ENCODE data around the gene STAM2. TPM values are rescaled to one million over a fixed set of nuclear protein-coding genes. Genes with fewer than 3 reads are reported as not detected.

Gene STAM2
- total RNA-seq, 2 donors from 2014 or later = 30.6 to 42.0 TPM

DNA sequence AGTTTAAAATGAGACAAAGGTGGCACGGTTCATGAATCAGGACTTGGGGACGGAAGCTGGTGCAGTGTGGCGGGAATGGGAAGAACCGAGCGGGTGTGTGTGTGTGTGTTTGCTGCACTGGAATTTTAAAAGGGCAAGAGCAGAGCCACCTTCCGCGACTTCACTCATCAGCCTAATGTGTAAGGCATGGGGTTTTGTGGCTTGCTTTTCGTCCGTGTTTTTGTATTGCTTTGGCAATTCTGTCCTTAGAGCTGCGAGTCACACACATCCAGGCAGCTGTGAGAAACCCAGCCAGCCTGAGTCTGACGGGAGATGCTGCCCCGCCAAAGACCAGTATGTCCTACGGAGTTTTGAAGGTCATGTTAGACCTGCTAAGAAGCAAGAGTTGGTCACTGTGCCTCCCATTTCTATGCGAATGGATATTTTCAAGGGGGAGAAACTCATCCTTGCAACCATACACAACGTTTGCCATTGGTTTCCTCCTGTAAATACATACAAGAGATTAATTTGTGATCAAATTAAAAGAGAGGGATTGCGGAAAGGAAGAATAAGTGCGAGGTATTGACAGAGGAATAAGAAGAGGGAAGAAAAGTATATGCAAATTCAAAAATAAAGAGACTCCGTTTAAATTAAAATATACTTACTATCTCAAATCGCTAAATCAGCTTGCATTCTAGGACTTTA, 76.1 kb downstream of the STAM2 start:
- H3K4me3 ChIP-seq = peak overlapping the region; percentile 49
- peak; percentile 17 for DNase-seq
- H3K9me3 ChIP-seq = no peaks in the 10 kb centered on the region
- H3K36me3 ChIP-seq = no peaks in the 10 kb centered on the region
- peak overlapping the region in 1 of 2 donors; percentile 55 for H3K9ac ChIP-seq (ENCODE audit: low read depth in 2 of 2, low read length in 2 of 2)
- intact Hi-C loops (cut with DNase I) = no loop called here
- peaks cover 30% of the 10 kb centered on the region for H3K27me3 ChIP-seq
- H3K27ac ChIP-seq = no peak overlapping the region
- TF ChIP-seq, protein P1, sequence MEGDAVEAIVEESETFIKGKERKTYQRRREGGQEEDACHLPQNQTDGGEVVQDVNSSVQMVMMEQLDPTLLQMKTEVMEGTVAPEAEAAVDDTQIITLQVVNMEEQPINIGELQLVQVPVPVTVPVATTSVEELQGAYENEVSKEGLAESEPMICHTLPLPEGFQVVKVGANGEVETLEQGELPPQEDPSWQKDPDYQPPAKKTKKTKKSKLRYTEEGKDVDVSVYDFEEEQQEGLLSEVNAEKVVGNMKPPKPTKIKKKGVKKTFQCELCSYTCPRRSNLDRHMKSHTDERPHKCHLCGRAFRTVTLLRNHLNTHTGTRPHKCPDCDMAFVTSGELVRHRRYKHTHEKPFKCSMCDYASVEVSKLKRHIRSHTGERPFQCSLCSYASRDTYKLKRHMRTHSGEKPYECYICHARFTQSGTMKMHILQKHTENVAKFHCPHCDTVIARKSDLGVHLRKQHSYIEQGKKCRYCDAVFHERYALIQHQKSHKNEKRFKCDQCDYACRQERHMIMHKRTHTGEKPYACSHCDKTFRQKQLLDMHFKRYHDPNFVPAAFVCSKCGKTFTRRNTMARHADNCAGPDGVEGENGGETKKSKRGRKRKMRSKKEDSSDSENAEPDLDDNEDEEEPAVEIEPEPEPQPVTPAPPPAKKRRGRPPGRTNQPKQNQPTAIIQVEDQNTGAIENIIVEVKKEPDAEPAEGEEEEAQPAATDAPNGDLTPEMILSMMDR (IDR thresholded peaks at IDR 0.05) = no peak
- H3K4me1 ChIP-seq = peaks cover 5% of the 10 kb centered on the region

DNA sequence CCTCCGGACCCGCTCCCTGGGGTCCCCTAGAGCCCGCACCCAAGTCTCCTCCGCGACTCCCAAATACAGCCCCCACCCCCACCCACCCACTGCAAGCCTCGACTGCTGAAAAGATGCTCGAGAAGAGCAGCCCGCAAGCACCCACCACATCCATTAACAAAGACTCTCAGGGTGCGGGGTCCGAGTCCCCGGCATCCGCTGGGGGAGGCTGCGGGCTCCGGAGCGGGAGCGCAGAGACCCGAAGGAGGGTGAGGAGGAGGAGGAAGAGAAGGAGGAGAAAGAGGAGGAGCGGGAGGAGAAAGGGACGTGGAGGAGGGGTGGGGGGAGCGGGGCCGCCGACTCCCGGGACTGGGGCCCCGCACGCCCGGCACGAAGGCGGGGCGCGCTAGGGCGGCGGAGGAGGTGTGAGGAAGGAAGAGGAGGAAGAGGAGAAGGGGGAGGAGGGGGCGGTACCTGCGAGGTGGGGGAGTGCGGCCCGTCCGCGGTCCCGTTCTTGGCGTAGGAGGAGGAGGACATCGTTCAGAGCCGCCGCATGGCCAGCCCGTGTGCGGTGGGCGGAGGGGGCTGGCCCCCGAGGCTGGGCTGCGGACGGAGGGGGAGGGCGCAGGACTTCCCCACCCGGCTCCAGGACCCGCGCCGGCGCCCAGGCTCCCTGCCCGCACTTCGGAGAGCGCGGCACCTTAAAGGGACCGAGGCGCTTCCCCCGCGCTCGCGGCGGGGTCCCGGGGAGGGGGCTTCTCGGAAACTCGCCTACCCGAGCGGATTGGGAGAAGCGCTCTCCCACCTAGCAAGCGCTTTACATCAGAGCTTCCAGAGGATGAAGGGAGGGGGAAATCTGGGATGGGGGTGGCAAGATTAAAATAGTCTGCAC, 76.8 kb downstream of the STAM2 start, which contains the start of gene CACNB4:
Gene CACNB4 (minus strand): TSS at position 549 of the 871 bp plus-strand sequence.
- no peak within 1 kb of the TSS for H3K27ac ChIP-seq
- peak; percentile 20 for DNase-seq
- no peaks in the 10 kb centered on the region for H3K36me3 ChIP-seq
- peaks cover 5% of the 10 kb centered on the region for H3K4me1 ChIP-seq
- no peaks in the 10 kb centered on the region for H3K9me3 ChIP-seq
- H3K9ac ChIP-seq (ENCODE audit: low read depth in 2 of 2, low read length in 2 of 2) = peak within 1 kb of the TSS in 1 of 2 donors; percentile 55
- intact Hi-C loops (cut with DNase I) = no loop called here
- H3K27me3 ChIP-seq = peaks cover 30% of the 10 kb centered on the region
- TF ChIP-seq, protein P1 (IDR thresholded peaks at IDR 0.05) = no peak
- H3K4me3 ChIP-seq = peak within 1 kb of the TSS; percentile 49

DNA sequence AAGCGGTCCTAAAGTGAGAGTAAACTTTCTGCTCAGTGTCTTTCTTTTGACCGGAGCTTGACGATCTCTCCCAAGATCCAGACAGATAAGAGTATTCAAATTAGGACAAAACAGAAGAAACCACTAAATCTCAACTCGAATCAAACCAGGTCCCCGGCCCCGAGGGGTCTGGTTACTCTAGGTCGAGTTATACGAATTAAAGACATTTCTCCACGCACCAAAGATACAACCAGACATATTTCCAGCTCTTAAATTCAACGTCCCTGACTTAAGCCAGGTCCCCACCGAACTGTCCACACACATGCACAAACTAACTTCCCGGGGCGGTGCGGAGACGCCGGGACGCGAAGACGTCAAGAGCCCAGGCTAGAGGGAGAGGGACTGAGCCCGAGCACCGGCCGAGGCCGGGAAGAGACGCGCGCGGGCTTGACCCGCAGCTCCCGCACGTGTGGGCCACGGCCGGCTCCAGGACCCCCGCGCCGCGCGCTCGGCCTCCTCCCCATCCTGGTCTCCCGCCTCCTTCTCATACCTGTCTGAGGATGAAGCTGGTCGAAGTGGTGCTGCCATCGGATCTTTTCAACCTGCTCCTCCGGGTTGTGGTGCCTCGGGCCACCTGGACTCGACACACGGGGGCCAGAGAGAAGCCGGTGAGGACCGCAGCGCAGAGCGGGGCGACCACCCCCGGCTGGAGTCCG, 77.6 kb downstream of the STAM2 start:
- peaks cover 30% of the 10 kb centered on the region for H3K27me3 ChIP-seq
- H3K4me3 ChIP-seq = peak overlapping the region; percentile 49
- DNase-seq = peak; percentile 25
- TF ChIP-seq, protein P1 (IDR thresholded peaks at IDR 0.05) = no peak
- H3K9ac ChIP-seq (ENCODE audit: low read depth in 2 of 2, low read length in 2 of 2) = peak overlapping the region in 1 of 2 donors; percentile 29
- intact Hi-C loops (cut with DNase I) = no loop called here
- H3K27ac ChIP-seq = no peak overlapping the region
- no peaks in the 10 kb centered on the region for H3K9me3 ChIP-seq
- H3K4me1 ChIP-seq = peaks cover 5% of the 10 kb centered on the region
- no peaks in the 10 kb centered on the region for H3K36me3 ChIP-seq

DNA sequence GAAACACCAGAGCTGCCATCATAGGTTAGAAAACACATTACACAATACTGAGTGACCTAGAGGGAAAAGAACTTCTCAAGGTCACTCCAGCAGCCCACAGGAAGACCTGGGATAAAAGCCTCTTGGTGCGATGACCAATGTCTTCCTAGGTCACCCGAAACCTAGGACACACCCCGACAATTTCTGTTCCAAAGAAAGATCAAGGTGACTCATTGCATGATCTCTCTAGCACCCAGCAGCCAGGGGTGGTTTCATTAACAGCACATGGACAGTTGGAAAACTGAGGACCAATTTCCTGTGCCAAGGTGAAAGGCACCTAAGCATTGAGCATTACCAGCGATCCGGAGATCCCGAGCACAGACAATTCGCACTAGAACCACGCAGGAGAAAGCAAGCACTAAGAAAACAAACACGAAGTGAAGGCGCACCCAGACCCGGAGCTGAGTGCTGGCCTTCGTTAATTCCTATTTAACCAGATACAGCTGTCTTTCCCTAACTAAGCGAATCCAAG, 78.2 kb downstream of the STAM2 start:
- no peak for DNase-seq
- Histone ChIP-seq H3K4me3 (peak overlapping the region; percentile 49), H3K27me3 (peaks cover 30% of the 10 kb centered on the region), H3K9me3 (no peaks in the 10 kb centered on the region), H3K36me3 (no peaks in the 10 kb centered on the region), H3K9ac (ENCODE audit: low read depth in 2 of 2, low read length in 2 of 2) (peak overlapping the region in 1 of 2 donors; percentile 18), H3K27ac (no peak overlapping the region), H3K4me1 (peaks cover 5% of the 10 kb centered on the region)
- TF ChIP-seq, protein P1 (IDR thresholded peaks at IDR 0.05) = no peak
- intact Hi-C loops (cut with DNase I) = no loop called here

DNA sequence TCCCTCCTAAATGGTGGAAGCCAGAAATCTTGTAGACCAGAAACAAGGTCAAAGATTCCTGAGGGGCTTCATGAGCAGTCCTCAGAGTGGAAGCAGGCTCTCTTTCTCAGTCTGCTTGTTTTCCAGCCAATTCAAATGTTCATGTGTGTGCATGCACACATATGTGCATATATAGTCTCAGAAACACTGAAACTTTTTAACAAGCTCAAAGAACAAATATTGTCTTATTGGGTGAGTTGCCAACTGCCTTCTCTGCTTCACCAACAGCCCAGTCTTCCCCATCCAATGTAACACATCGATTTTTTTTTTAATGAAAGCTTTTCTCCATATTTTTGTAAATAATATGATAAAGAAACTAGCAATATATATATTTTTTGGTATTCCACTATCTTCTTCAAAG, 80.4 kb downstream of the STAM2 start:
- TF ChIP-seq, protein P1 (IDR thresholded peaks at IDR 0.05) = no peak

More for the DNA sequence above, 80.4 kb downstream of the STAM2 start:
- Histone ChIP-seq H3K9ac (ENCODE audit: low read depth in 2 of 2, low read length in 2 of 2) (no peak overlapping the region), H3K4me3 (no peak overlapping the region), H3K27ac (no peak overlapping the region), H3K4me1 (peaks cover 5% of the 10 kb centered on the region), H3K9me3 (no peaks in the 10 kb centered on the region), H3K36me3 (no peaks in the 10 kb centered on the region), H3K27me3 (peaks cover 28% of the 10 kb centered on the region)
- DNase-seq = no peak
- intact Hi-C loops (cut with DNase I) = no loop called here
